ENCODE measurements around the gene PCDHGA2. TPM values are rescaled to one million over a fixed set of nuclear protein-coding genes. Genes with fewer than 3 reads are reported as not detected.
A peak's percentile ranks its signal among the peaks of the same experiment; 100 is the strongest.
"Not testable (repeated sequence)": the region's sequence is repeated elsewhere in the genome, so short reads cannot be mapped to it uniquely, and the experiment has no call there.

The PCDHGA2 gene
- total and polyA plus RNA-seq, 4 donors, result 8.9 to 17.7 (median 12.2) TPM

GRCh38 chr5:141345327-141345726 lies 6.8 kb downstream of the PCDHGA2 start:
- WGBS (ENCODE audit: insufficient coverage), result 16% methylated on average over 17 of the region's 20 CpGs
- no peak for DNase-seq (ENCODE audit: low read depth in 4 of 6, low spot score in 6 of 6)
- Histone ChIP-seq H3K9me3 (ENCODE audit: control insufficient read depth, insufficient read depth, low read length) (peaks cover 39% of the 10 kb centered on the region), H3K36me3 (ENCODE audit: control insufficient read depth, insufficient read depth, low read length) (peaks cover 2% of the 10 kb centered on the region), H3K4me1 (ENCODE audit: control insufficient read depth, insufficient read depth, low read length) (peaks cover 4% of the 10 kb centered on the region), H3K4me3 (ENCODE audit: low read depth, low read length) (no peak overlapping the region), H3K27me3 (ENCODE audit: control insufficient read depth, insufficient read depth, low read length) (no peaks in the 10 kb centered on the region), H3K27ac (ENCODE audit: low read depth, low read length) (no peak overlapping the region)

GRCh38 chr5:141346017-141346416 lies 7.5 kb downstream of the PCDHGA2 start:
- DNase-seq (ENCODE audit: low read depth in 4 of 6, low spot score in 6 of 6); H3K27me3 ChIP-seq (ENCODE audit: control insufficient read depth, insufficient read depth, low read length); H3K27ac ChIP-seq (ENCODE audit: low read depth, low read length); H3K36me3 ChIP-seq (ENCODE audit: control insufficient read depth, insufficient read depth, low read length); H3K4me3 ChIP-seq (ENCODE audit: low read depth, low read length); H3K4me1 ChIP-seq (ENCODE audit: control insufficient read depth, insufficient read depth, low read length): not testable (repeated sequence)
- peaks cover 44% of the 10 kb centered on the region for H3K9me3 ChIP-seq (ENCODE audit: control insufficient read depth, insufficient read depth, low read length)
- 31% methylated on average over 16 of the region's 35 CpGs for WGBS (ENCODE audit: insufficient coverage)

GRCh38 chr5:141349917-141350619 lies 11.5 kb downstream of the PCDHGA2 start, which contains the start of gene PCDHGB1:
Gene PCDHGB1, plus strand, starts transcription at chr5:141350099. Its CDS starts 162 bp downstream, at chr5:141350261.
- Histone ChIP-seq H3K36me3 (ENCODE audit: control insufficient read depth, insufficient read depth, low read length) (peaks cover 6% of the 10 kb centered on the region), H3K27me3 (ENCODE audit: control insufficient read depth, insufficient read depth, low read length) (no peaks in the 10 kb centered on the region), H3K4me3 (ENCODE audit: low read depth, low read length) (no peak within 1 kb of the TSS), H3K9me3 (ENCODE audit: control insufficient read depth, insufficient read depth, low read length) (peaks cover 37% of the 10 kb centered on the region), H3K27ac (ENCODE audit: low read depth, low read length) (no peak within 1 kb of the TSS), H3K4me1 (ENCODE audit: control insufficient read depth, insufficient read depth, low read length) (no peaks in the 10 kb centered on the region)
- WGBS (ENCODE audit: insufficient coverage), result 19% methylated on average over 29 of the region's 29 CpGs
- peak in 1 of 6 donors; percentile 42 for DNase-seq (ENCODE audit: low read depth in 4 of 6, low spot score in 6 of 6)

- Histone ChIP-seq H3K9me3 (ENCODE audit: control insufficient read depth, insufficient read depth, low read length) (peaks cover 33% of the 10 kb centered on the region), H3K27me3 (ENCODE audit: control insufficient read depth, insufficient read depth, low read length) (no peaks in the 10 kb centered on the region), H3K4me3 (ENCODE audit: low read depth, low read length) (no peak overlapping the region), H3K36me3 (ENCODE audit: control insufficient read depth, insufficient read depth, low read length) (peaks cover 8% of the 10 kb centered on the region), H3K4me1 (ENCODE audit: control insufficient read depth, insufficient read depth, low read length) (no peaks in the 10 kb centered on the region), H3K27ac (ENCODE audit: low read depth, low read length) (no peak overlapping the region)
- DNase-seq (ENCODE audit: low read depth in 4 of 6, low spot score in 6 of 6), result no peak
- WGBS (ENCODE audit: insufficient coverage), result 25% methylated on average over 24 of the region's 36 CpGs
These were observed 13.0 kb downstream of the PCDHGA2 start for GRCh38 chr5:141351591-141351990.

GRCh38 chr5:141354900-141355469 lies 16.4 kb downstream of the PCDHGA2 start, which contains the start of gene PCDHGA4:
Gene PCDHGA4, plus strand, starts transcription at chr5:141355021. Its CDS starts 87 bp downstream, at chr5:141355108.
- H3K4me3 ChIP-seq (ENCODE audit: low read depth, low read length), result no peak within 1 kb of the TSS
- H3K4me1 ChIP-seq (ENCODE audit: control insufficient read depth, insufficient read depth, low read length), result no peaks in the 10 kb centered on the region
- DNase-seq (ENCODE audit: low read depth in 4 of 6, low spot score in 6 of 6), result peak in 2 of 6 donors; percentile 9 to 13
- H3K27ac ChIP-seq (ENCODE audit: low read depth, low read length), result no peak within 1 kb of the TSS
- no peaks in the 10 kb centered on the region for H3K27me3 ChIP-seq (ENCODE audit: control insufficient read depth, insufficient read depth, low read length)
- H3K36me3 ChIP-seq (ENCODE audit: control insufficient read depth, insufficient read depth, low read length), result peaks cover 13% of the 10 kb centered on the region
- peaks cover 49% of the 10 kb centered on the region for H3K9me3 ChIP-seq (ENCODE audit: control insufficient read depth, insufficient read depth, low read length)
- 12% methylated on average over 28 of the region's 29 CpGs for WGBS (ENCODE audit: insufficient coverage)

GRCh38 chr5:141355641-141356040 lies 17.1 kb downstream of the PCDHGA2 start:
- Histone ChIP-seq H3K4me3 (ENCODE audit: low read depth, low read length) (no peak overlapping the region), H3K9me3 (ENCODE audit: control insufficient read depth, insufficient read depth, low read length) (peaks cover 48% of the 10 kb centered on the region)
- WGBS (ENCODE audit: insufficient coverage), result 37% methylated on average over 22 of the region's 24 CpGs

GRCh38 chr5:141356133-141356532 lies 17.6 kb downstream of the PCDHGA2 start:
- H3K27ac ChIP-seq (ENCODE audit: low read depth, low read length), result no peak overlapping the region
- H3K4me3 ChIP-seq (ENCODE audit: low read depth, low read length), result no peak overlapping the region
- H3K27me3 ChIP-seq (ENCODE audit: control insufficient read depth, insufficient read depth, low read length), result no peaks in the 10 kb centered on the region
- WGBS (ENCODE audit: insufficient coverage), result 74% methylated on average over 4 of the region's 5 CpGs
- peaks cover 12% of the 10 kb centered on the region for H3K36me3 ChIP-seq (ENCODE audit: control insufficient read depth, insufficient read depth, low read length)
- no peak for DNase-seq (ENCODE audit: low read depth in 4 of 6, low spot score in 6 of 6)
- no peaks in the 10 kb centered on the region for H3K4me1 ChIP-seq (ENCODE audit: control insufficient read depth, insufficient read depth, low read length)
- H3K9me3 ChIP-seq (ENCODE audit: control insufficient read depth, insufficient read depth, low read length), result peaks cover 46% of the 10 kb centered on the region

More at GRCh38 chr5:141355641-141356040, 17.1 kb downstream of the PCDHGA2 start:
- DNase-seq (ENCODE audit: low read depth in 4 of 6, low spot score in 6 of 6), result no peak
- H3K36me3 ChIP-seq (ENCODE audit: control insufficient read depth, insufficient read depth, low read length), result peaks cover 12% of the 10 kb centered on the region
- H3K27ac ChIP-seq (ENCODE audit: low read depth, low read length), result no peak overlapping the region
- H3K27me3 ChIP-seq (ENCODE audit: control insufficient read depth, insufficient read depth, low read length), result no peaks in the 10 kb centered on the region
- H3K4me1 ChIP-seq (ENCODE audit: control insufficient read depth, insufficient read depth, low read length), result no peaks in the 10 kb centered on the region

GRCh38 chr5:141356950-141357349 lies 18.4 kb downstream of the PCDHGA2 start:
- H3K27me3 ChIP-seq (ENCODE audit: control insufficient read depth, insufficient read depth, low read length), result no peaks in the 10 kb centered on the region
- DNase-seq (ENCODE audit: low read depth in 4 of 6, low spot score in 6 of 6), result no peak
- peaks cover 44% of the 10 kb centered on the region for H3K9me3 ChIP-seq (ENCODE audit: control insufficient read depth, insufficient read depth, low read length)
- H3K4me1 ChIP-seq (ENCODE audit: control insufficient read depth, insufficient read depth, low read length), result no peaks in the 10 kb centered on the region
- 39% methylated on average over 19 of the region's 19 CpGs for WGBS (ENCODE audit: insufficient coverage)
- H3K4me3 ChIP-seq (ENCODE audit: low read depth, low read length), result no peak overlapping the region
- no peak overlapping the region for H3K27ac ChIP-seq (ENCODE audit: low read depth, low read length)
- H3K36me3 ChIP-seq (ENCODE audit: control insufficient read depth, insufficient read depth, low read length), result peaks cover 9% of the 10 kb centered on the region

GRCh38 chr5:141359790-141360426 lies 21.3 kb downstream of the PCDHGA2 start, which contains the start of gene PCDHGB2:
Gene PCDHGB2, plus strand, starts transcription at chr5:141359994. Its CDS starts 142 bp downstream, at chr5:141360136.
- peak in 2 of 6 donors; percentile 21 to 30 for DNase-seq (ENCODE audit: low read depth in 4 of 6, low spot score in 6 of 6)
- H3K4me3 ChIP-seq (ENCODE audit: low read depth, low read length), result no peak within 1 kb of the TSS
- H3K4me1 ChIP-seq (ENCODE audit: control insufficient read depth, insufficient read depth, low read length), result peaks cover 5% of the 10 kb centered on the region
- no peak within 1 kb of the TSS for H3K27ac ChIP-seq (ENCODE audit: low read depth, low read length)
- H3K27me3 ChIP-seq (ENCODE audit: control insufficient read depth, insufficient read depth, low read length), result no peaks in the 10 kb centered on the region
- peaks cover 52% of the 10 kb centered on the region for H3K9me3 ChIP-seq (ENCODE audit: control insufficient read depth, insufficient read depth, low read length)
- WGBS (ENCODE audit: insufficient coverage), result 23% methylated on average over 24 of the region's 24 CpGs
- H3K36me3 ChIP-seq (ENCODE audit: control insufficient read depth, insufficient read depth, low read length), result peaks cover 12% of the 10 kb centered on the region
